Keratinocyte (primary cell): ENCODE data around the gene MFSD12.

ENCODE experiments used
- CTCF ChIP-seq, 3 experiments: IDR thresholded peaks in 1 of 3; conservative IDR thresholded peaks in 1 of 3; optimal IDR thresholded peaks in 1 of 3; 2 replicates in 2 of 3; 3 replicates in 1 of 3; pipeline versions ENCODE3 to v1.5.1; 2011; ENCODE audit warnings: low read length in 3 of 3, mild to moderate bottlenecking in 3 of 3, moderate library complexity in 2 of 3, control low read depth in 1 of 3, inconsistent platforms in 1 of 3; ENCODE audit not compliant: insufficient read depth in 2 of 3; ENCODE audit errors: extremely low read depth in 1 of 3
- EZH2 ChIP-seq: IDR thresholded peaks from one replicate; pipeline ENCODE4 v1.6.1; 2012; ENCODE audit warnings: inconsistent platforms, mild to moderate bottlenecking, low read length, moderate library complexity

- TF ChIP-seq EZH2 (no peak), CTCF (optimal IDR thresholded peaks at IDR 0.05 in 1 of 3, IDR thresholded peaks at IDR 0.05 in 1 of 3, conservative IDR thresholded peaks at IDR 0.05 in 1 of 3; ENCODE audit: extremely low read depth in 1 of 3, insufficient read depth in 2 of 3, low read length in 3 of 3) (no peak)
These were observed 49.4 kb upstream of the MFSD12 start, which contains the start of gene TBXA2R for GRCh38 chr19:3606690-3607289.
